ENCODE measurements around the gene BICD2.

The BICD2 gene

DNA sequence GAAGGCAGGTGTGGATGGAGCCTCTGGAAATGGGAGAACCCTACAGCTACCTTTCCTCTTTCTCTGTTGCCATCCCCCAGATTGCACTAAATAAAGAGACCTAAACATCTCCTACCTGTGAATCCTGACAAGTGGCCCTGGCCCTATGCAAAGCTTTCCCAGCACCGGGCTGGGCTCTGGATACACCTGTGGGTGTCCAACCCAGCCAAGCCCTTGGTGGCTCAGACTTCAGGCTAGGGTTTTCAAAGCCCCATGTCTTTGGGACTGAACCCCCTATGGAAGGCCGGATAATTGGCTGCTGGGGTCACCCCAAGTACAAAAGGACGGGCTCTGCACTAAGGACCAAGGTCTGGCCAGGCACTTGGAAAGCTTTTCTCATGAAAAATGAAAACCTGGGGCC, 50.6 kb downstream of the BICD2 start:
- TF ChIP-seq YY1 (IDR thresholded peaks at IDR 0.05; ENCODE audit: low read depth), result no peak
- TF ChIP-seq TAF1 (IDR thresholded peaks at IDR 0.05; ENCODE audit: low read depth), result no peak

DNA sequence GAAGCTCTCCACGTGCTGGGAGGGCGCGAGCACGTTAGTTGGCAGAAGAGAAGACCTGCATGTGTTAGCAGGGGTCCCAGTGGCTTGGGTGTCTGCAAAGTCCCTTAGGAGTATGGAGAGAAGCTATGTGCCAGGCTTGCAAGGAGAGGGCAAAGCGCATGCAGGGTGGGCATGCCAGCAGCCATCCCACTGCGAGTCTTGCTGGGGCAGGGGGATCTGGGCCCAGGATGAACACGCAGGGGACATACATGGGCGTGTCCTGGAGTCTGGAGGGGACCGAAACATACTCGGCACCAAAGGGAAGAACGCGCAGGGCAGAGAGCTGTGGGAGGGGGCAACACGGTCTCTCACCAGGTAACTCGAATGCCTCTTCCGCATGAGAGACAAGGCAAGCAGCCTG, 51.1 kb downstream of the BICD2 start:
- TF ChIP-seq TEAD4 (IDR thresholded peaks at IDR 0.05) (no peak), RAD21 (IDR thresholded peaks at IDR 0.05; ENCODE audit: low read depth) (no peak), TAF1 (IDR thresholded peaks at IDR 0.05; ENCODE audit: low read depth) (no peak), FOXM1 (IDR thresholded peaks at IDR 0.05; ENCODE audit: borderline replicate concordance, low read depth) (no peak), EGR1 (IDR thresholded peaks at IDR 0.05) (no peak), ZBTB7A (IDR thresholded peaks at IDR 0.05; ENCODE audit: low read depth) (no peak), YY1 (IDR thresholded peaks at IDR 0.05; ENCODE audit: low read depth) (no peak)
- TF ChIP-seq, protein P1, sequence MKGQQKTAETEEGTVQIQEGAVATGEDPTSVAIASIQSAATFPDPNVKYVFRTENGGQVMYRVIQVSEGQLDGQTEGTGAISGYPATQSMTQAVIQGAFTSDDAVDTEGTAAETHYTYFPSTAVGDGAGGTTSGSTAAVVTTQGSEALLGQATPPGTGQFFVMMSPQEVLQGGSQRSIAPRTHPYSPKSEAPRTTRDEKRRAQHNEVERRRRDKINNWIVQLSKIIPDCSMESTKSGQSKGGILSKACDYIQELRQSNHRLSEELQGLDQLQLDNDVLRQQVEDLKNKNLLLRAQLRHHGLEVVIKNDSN (IDR thresholded peaks at IDR 0.05), result no peak
- TF ChIP-seq, protein P2, sequence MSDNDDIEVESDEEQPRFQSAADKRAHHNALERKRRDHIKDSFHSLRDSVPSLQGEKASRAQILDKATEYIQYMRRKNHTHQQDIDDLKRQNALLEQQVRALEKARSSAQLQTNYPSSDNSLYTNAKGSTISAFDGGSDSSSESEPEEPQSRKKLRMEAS (IDR thresholded peaks at IDR 0.05), result no peak
- TF ChIP-seq, protein P3, sequence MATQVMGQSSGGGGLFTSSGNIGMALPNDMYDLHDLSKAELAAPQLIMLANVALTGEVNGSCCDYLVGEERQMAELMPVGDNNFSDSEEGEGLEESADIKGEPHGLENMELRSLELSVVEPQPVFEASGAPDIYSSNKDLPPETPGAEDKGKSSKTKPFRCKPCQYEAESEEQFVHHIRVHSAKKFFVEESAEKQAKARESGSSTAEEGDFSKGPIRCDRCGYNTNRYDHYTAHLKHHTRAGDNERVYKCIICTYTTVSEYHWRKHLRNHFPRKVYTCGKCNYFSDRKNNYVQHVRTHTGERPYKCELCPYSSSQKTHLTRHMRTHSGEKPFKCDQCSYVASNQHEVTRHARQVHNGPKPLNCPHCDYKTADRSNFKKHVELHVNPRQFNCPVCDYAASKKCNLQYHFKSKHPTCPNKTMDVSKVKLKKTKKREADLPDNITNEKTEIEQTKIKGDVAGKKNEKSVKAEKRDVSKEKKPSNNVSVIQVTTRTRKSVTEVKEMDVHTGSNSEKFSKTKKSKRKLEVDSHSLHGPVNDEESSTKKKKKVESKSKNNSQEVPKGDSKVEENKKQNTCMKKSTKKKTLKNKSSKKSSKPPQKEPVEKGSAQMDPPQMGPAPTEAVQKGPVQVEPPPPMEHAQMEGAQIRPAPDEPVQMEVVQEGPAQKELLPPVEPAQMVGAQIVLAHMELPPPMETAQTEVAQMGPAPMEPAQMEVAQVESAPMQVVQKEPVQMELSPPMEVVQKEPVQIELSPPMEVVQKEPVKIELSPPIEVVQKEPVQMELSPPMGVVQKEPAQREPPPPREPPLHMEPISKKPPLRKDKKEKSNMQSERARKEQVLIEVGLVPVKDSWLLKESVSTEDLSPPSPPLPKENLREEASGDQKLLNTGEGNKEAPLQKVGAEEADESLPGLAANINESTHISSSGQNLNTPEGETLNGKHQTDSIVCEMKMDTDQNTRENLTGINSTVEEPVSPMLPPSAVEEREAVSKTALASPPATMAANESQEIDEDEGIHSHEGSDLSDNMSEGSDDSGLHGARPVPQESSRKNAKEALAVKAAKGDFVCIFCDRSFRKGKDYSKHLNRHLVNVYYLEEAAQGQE (IDR thresholded peaks at IDR 0.05; ENCODE audit: low read depth), result no peak

DNA sequence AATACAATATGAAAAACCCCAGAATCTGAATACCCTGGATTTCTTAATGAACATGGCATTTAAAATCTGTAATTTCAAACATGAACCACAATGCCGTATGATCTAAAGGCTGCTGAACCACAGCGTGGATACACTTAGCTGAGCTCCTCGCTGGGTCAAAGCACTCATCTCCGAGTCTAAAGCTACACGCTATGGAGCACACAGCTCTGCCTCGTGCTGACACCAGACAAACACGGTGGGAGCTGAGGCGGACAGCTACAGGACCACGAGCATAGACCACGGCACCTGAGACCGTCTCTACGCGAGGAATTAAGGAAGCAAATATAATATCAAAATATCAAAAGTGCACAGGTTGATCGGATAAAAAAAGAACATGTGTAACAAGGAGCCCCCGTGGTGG, 51.9 kb downstream of the BICD2 start:
- TF ChIP-seq TEAD4 (IDR thresholded peaks at IDR 0.05) (no peak), NFIC (IDR thresholded peaks at IDR 0.05) (no peak), CREB1 (IDR thresholded peaks at IDR 0.05; ENCODE audit: low read depth) (no peak), TAF1 (IDR thresholded peaks at IDR 0.05; ENCODE audit: low read depth) (no peak), EP300 (IDR thresholded peaks at IDR 0.05; ENCODE audit: borderline replicate concordance) (no peak), TCF12 (IDR thresholded peaks at IDR 0.05; ENCODE audit: low read depth) (no peak)
- TF ChIP-seq, protein P3 (IDR thresholded peaks at IDR 0.05; ENCODE audit: low read depth), result no peak

DNA sequence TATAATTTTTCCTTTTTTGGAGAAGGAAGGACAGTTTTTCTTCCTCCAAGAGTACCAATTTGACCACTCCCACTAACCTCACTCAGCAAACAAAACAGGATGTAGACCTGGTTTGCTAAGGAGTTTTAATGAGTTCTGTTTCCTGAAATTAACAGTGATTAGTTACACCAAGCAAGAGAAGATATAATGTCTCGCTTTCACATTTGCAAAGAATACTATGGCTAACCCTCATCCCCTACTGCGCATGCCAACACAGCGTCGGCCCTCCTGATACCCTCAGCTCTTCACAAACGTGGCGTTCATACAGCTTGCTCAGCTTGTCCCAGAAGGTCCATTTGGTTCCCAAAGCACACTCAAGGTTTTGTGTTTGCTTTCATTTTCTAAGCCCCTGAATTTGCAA, 52.8 kb downstream of the BICD2 start:
- no peak for TF ChIP-seq CREB1 (IDR thresholded peaks at IDR 0.05; ENCODE audit: low read depth)
- no peak for TF ChIP-seq FOXM1 (IDR thresholded peaks at IDR 0.05; ENCODE audit: borderline replicate concordance, low read depth)
- no peak for TF ChIP-seq TEAD4 (IDR thresholded peaks at IDR 0.05)
- no peak for TF ChIP-seq YY1 (IDR thresholded peaks at IDR 0.05; ENCODE audit: low read depth)

DNA sequence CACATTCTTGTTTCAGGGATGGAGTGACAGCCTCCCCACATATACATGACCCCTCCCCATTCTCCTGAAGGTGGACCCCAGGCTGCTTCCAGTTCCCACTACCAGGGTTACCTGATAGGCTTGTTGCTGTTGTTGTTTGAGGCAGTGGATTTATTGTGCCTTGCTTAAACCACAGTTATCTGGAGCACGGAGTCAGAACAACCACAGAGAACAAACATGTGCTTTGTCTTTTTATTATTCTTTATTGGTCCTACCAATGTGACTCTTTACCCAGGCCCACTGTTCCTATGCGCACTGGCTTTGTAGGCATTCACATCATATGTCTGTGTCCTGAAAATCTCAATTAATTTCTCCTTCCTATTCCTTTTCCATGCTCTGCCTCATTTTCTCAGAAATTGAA, 53.5 kb downstream of the BICD2 start:
- TF ChIP-seq NFIC (IDR thresholded peaks at IDR 0.05) (no peak), EGR1 (IDR thresholded peaks at IDR 0.05) (no peak), YY1 (IDR thresholded peaks at IDR 0.05; ENCODE audit: low read depth) (no peak), TAF1 (IDR thresholded peaks at IDR 0.05; ENCODE audit: low read depth) (no peak)

DNA sequence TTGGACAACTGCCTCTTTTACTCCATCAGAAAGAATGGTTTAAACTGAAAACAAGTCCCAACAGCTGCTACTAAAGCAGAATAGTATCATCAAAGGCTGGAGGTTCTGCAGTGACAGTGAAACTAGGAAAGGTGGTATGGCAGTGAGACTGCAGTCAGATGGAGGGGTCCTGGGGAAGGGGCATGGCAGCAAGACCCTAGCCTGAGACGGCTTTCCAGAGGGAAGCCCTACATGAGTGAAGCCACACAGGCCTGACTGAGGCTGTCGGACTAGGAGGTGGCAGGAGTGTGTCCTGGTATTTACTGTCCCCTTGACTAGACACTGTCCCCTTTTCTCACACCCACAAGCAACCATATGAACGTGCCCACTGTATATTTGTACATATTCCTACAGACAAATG, 54.3 kb downstream of the BICD2 start:
- no peak for TF ChIP-seq RAD21 (IDR thresholded peaks at IDR 0.05; ENCODE audit: low read depth)
- no peak for TF ChIP-seq ZBTB7A (IDR thresholded peaks at IDR 0.05; ENCODE audit: low read depth)
- TF ChIP-seq CEBPB (IDR thresholded peaks at IDR 0.05), result no peak
- TF ChIP-seq FOXM1 (IDR thresholded peaks at IDR 0.05; ENCODE audit: borderline replicate concordance, low read depth), result no peak
- TF ChIP-seq, protein P1 (IDR thresholded peaks at IDR 0.05), result no peak
- TF ChIP-seq EGR1 (IDR thresholded peaks at IDR 0.05), result no peak
- no peak for TF ChIP-seq TAF1 (IDR thresholded peaks at IDR 0.05; ENCODE audit: low read depth)
- TF ChIP-seq, protein P3 (IDR thresholded peaks at IDR 0.05; ENCODE audit: low read depth), result no peak
